HG02852 (cell line): ENCODE data around the gene PARP1.

Source experiments
- ATAC-seq: cut with Tn5 transposase; IDR thresholded peaks from one replicate; pipeline ENCODE4 v1.9.1; 2021; ENCODE audit warnings: mild to moderate bottlenecking, moderate library complexity; ENCODE audit not compliant: unreplicated experiment

The PARP1 gene

GRCh38 chr1:226384040-226384439 is 23.9 kb downstream of the PARP1 start:
- ATAC-seq: no peak

GRCh38 chr1:226382030-226382429 is 25.9 kb downstream of the PARP1 start:
- no peak for ATAC-seq

GRCh38 chr1:226381226-226381998 is 26.5 kb downstream of the PARP1 start:
- ATAC-seq: no peak

GRCh38 chr1:226378071-226378470 is 29.8 kb downstream of the PARP1 start:
- ATAC-seq: no peak

GRCh38 chr1:226376300-226376699 is 31.6 kb downstream of the PARP1 start:
- no peak for ATAC-seq

GRCh38 chr1:226373376-226373775 is 34.5 kb downstream of the PARP1 start:
- no peak for ATAC-seq

- no peak for ATAC-seq
Measured at GRCh38 chr1:226372885-226373284, 35.0 kb downstream of the PARP1 start.

GRCh38 chr1:226371866-226372490 is 35.9 kb downstream of the PARP1 start:
- no peak for ATAC-seq

- ATAC-seq: no peak
Measured at GRCh38 chr1:226371027-226371694, 36.7 kb downstream of the PARP1 start.

GRCh38 chr1:226370144-226370923 is 37.6 kb downstream of the PARP1 start:
- no peak for ATAC-seq

GRCh38 chr1:226369110-226369509 is 38.8 kb downstream of the PARP1 start:
- ATAC-seq: peak; percentile 42

GRCh38 chr1:226366290-226366689 is 41.6 kb downstream of the PARP1 start:
- no peak for ATAC-seq

GRCh38 chr1:226365831-226366231 is 42.1 kb downstream of the PARP1 start:
- no peak for ATAC-seq

GRCh38 chr1:226364901-226365565 is 42.9 kb downstream of the PARP1 start:
- ATAC-seq: no peak

GRCh38 chr1:226364514-226364899 is 43.4 kb downstream of the PARP1 start:
- no peak for ATAC-seq

- no peak for ATAC-seq
Measured at GRCh38 chr1:226363801-226364513, 43.9 kb downstream of the PARP1 start.

GRCh38 chr1:226362891-226363447 is 44.9 kb downstream of the PARP1 start:
- ATAC-seq: no peak

- ATAC-seq: no peak
Measured at GRCh38 chr1:226362361-226362760, 45.5 kb downstream of the PARP1 start.

GRCh38 chr1:226360106-226360746 is 47.7 kb downstream of the PARP1 start:
- ATAC-seq: peak; percentile 60
